GM10266 (cell line): ENCODE results near the gene C1orf56.

Experiments used
- DNase-seq: peaks from one replicate; pipeline ENCODE4 v3.0.0; 2012; ENCODE audit errors: extremely low spot score
- CTCF ChIP-seq: IDR thresholded peaks from 2 replicates; pipeline ENCODE4 v1.5.1; 2012; ENCODE audit warnings: mild to moderate bottlenecking, low read depth; ENCODE audit not compliant: control insufficient read depth, insufficient read depth; ENCODE audit errors: missing control alignments

C1orf56 gene

GRCh38 chr1:151054971-151055547 lies 7.5 kb downstream of the C1orf56 start:
- TF ChIP-seq CTCF = no peak
- DNase-seq = no peak

GRCh38 chr1:151055581-151055980 lies 8.0 kb downstream of the C1orf56 start:
- DNase-seq = no peak
- no peak for TF ChIP-seq CTCF

- no peak for DNase-seq
Observed at GRCh38 chr1:151056149-151056548, 8.6 kb downstream of the C1orf56 start.

GRCh38 chr1:151058692-151059091 lies 11.1 kb downstream of the C1orf56 start:
- TF ChIP-seq CTCF = no peak
- no peak for DNase-seq

More at GRCh38 chr1:151056149-151056548, 8.6 kb downstream of the C1orf56 start:
- no peak for TF ChIP-seq CTCF

- peak; percentile 75 for TF ChIP-seq CTCF
- DNase-seq = peak; percentile 89
Observed at GRCh38 chr1:151059109-151060006, 11.8 kb downstream of the C1orf56 start, which contains the start of gene CDC42SE1. Gene CDC42SE1 (minus strand): TSS chr1:151059622. CDS start chr1:151055730, 3,892 bp downstream.

GRCh38 chr1:151060007-151060656 lies 12.6 kb downstream of the C1orf56 start, which contains the start of gene MLLT11:
Gene MLLT11 (plus strand): TSS chr1:151060397. CDS start chr1:151067225, 6,828 bp downstream.
- TF ChIP-seq CTCF = no peak
- DNase-seq = no peak
